HG02970 (cell line): ENCODE results near the gene DPP7.

ENCODE experiments used
- ATAC-seq: cut with Tn5 transposase; IDR thresholded peaks from one replicate; pipeline ENCODE4 v1.9.1; 2021; ENCODE audit warnings: mild to moderate bottlenecking, moderate library complexity, moderate number of reproducible peaks; ENCODE audit not compliant: unreplicated experiment, low FRiP score

The DPP7 gene

GRCh38 chr9:137113385-137114159 lies 961 bp downstream of the DPP7 start:
- no peak for ATAC-seq

GRCh38 chr9:137112564-137113384 lies 1.8 kb downstream of the DPP7 start:
- no peak for ATAC-seq

DNA sequence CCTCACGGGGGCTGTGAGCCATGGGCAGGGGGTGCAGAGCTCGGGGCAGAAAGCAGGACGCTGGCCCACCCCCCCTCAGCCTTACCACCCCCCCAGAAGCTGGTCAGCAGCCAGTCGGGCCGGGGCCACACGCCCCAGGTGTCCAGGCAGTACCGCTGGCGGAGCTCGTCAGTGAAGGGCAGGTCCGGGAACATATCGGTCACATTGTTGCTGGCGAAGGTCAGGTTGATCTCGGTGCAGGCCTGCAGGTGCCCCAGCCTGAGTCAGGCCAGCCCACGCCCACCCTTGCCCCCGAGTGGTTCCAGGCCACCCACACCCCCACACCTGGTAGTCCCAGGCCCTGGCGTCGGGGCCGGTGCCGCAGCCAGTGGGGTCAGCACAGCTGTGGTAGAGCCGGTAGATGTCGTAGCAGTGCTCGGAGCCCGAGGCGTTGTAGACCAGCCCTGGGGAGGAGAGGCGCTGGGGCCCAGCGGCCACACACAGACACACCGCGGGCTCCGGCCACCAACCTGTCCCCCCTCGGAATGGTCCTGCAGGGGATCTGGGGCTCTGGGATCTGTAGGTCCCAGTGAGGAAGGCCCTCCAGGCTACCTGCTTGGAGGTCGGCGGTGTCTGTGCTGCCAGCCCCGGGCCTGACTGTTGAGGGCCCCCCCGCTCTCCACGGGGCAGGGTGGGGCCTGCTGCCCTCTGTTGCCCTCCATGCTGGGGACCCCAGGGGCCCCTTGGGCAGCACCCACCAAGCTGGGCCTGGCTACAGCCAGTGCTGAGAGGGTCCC lies 2.6 kb downstream of the DPP7 start:
- no peak for ATAC-seq

DNA sequence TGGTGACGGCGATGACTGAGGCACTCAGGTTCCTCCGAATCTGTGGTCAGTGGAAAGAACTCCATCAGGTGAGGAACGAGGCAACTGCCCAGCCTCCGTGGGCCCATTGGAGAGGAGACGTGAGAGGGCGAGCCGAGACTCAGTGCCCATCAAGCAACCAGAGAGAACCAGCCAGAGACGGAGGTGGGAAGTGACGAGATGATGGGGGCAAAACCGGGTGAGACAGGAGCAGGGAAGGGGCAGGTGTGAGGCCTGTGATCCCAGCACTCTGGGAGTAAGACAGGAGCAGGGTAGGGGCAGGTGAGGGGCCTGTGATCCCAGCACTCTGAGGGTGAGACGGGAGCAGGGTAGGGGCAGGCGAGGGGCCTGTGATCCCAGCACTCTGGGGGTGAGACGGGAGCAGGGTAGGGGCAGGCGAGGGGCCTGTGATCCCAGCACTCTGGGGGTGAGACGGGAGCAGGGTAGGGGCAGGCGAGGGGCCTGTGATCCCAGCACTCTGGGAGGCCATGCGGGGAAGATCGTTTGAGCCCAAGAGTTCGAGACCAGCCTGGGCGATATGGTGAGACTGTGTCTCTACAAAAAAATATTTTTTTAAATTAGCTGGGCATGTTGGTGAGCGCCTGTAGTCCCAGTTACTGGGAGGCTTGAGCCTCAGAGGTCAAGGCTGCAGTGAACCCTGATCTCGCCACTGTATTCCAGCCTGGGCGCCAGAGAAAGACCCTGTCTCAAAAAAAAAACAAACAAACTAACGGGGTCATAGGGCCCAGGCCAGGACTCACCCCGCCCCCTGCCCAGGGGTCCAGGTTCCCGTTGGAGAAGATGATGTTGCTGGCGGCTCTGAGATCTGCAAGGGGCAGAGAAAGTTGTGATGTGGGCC lies 3.4 kb downstream of the DPP7 start:
- no peak for ATAC-seq

- ATAC-seq = no peak
Measured at GRCh38 chr9:137110147-137110910, 4.2 kb downstream of the DPP7 start.

DNA sequence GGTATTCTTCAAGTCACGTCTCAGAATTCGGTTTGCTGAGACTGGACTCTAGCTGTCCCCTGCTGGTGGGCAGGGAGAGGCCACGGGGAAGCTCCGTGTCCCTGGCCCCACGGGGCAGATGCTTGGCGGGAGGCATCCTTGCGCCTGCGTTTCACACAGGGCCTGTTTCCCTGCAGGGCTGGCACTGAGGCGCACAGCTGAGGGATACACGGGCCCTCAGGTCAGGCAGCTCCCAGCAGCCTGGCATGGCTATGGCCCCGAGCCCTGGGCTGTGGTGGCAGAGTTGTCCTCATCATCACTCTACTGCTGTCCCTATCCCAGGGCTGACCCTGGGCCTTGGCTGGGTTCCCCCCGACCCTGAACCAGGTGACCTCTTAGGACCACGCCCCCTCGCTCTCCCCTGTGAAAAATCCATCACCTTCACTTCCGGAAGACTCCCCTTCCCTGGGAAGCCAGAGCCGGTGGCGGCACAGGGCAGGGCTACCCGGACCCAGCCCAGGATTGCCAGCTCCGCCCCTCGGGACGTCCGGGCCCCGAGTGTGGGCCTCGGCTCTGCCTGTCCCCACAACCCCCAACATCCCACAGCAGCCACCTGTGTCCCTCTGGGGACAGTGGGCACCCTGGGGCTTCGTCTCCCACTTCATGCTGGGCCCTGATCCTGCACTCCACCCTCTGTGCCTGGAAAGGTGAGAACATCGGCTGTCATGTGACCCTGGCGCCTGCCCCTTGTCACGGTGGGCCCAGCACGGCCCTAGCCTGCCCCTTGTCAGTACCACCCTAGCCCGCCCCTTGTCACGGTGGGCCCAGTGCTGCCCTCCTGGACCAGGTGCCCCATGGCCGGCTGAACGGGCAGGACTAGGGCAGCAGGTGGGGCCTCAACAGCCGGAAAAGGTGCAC lies 5.0 kb downstream of the DPP7 start:
- no peak for ATAC-seq

DNA sequence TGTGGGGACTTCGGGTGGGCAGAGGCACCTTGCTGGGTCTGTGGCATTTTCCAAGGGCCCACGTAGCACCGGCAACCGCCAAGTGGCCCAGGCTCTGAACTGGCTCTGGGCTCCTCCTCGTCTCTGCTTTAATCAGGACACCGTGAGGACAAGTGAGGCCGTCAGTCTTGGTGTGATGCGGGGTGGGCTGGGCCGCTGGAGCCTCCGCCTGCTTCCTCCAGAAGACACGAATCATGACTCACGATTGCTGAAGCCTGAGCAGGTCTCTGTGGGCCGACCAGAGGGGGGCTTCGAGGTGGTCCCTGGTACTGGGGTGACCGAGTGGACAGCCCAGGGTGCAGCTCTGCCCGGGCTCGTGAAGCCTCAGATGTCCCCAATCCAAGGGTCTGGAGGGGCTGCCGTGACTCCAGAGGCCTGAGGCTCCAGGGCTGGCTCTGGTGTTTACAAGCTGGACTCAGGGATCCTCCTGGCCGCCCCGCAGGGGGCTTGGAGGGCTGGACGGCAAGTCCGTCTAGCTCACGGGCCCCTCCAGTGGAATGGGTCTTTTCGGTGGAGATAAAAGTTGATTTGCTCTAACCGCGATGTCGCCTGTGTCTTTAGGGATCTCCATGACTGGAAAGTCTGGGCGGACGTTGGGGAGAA lies 5.8 kb downstream of the DPP7 start:
- no peak for ATAC-seq

GRCh38 chr9:137107982-137108381 lies 6.6 kb downstream of the DPP7 start:
- no peak for ATAC-seq

- no peak for ATAC-seq
Measured at GRCh38 chr9:137107312-137107921, 7.1 kb downstream of the DPP7 start.

- ATAC-seq = no peak
Measured at GRCh38 chr9:137106662-137107250, 7.8 kb downstream of the DPP7 start.

DNA sequence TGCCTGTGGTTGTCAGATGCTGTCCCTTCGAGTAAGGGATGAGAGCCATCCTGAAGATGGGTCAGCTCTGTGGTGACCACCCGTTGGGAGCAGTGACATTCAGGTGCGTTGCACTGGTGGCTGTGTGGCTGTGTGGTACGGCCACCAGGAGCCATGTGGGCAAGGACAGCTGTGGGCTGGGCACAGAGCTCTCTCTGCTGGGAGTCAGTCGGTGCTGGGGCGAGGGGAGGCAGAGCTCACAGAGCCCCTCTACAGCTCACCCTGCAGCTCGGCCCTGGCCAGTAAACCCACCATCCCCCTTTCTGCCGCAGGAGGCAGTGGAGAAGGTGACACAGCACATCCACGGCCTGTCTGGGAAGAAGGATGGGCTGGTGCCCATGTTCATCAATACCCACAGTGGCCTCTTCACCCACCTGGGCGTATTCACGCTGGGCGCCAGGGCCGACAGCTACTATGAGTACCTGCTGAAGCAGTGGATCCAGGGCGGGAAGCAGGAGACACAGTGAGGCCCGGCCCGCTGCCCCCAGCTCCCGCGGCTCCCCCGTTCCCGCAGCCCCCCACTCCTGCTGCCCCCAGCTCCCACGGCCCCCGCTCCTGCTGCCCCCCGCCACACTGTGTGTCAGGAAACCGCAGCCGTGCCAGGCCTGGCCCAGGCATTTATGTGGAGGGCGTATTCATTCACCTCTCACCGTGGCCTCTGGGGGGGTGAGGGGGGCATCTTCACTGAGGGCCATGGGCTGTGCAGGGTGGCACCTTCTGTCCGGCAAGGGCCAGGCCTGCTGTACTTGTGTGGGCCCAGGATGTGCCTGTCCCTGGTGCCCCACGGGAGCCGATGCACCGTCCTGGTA lies 8.5 kb downstream of the DPP7 start:
- no peak for ATAC-seq

- ATAC-seq = no peak
Measured at GRCh38 chr9:137103206-137103999, 11.1 kb downstream of the DPP7 start.

DNA sequence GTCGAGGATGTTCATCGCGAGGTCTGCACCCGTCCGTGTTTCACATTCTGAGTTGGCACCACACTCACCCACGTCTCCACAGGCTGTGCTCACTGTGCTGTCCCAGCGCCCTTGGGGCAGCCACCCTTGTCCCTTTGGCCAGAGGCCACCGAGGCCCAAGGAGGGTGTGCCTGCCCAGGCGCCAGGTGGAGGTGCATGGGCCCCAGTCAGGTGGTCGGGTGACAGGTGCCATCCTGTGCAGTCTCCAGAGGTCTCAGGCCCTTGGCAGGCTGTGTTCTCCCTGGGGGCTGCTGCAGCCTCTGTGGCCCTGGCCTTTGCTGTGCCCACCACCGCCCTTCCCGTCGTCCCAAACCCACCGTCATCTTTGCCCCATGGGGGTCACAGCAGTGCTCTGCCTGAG lies 15.3 kb downstream of the DPP7 start:
- no peak for ATAC-seq

GRCh38 chr9:137097761-137098462 lies 16.6 kb downstream of the DPP7 start:
- no peak for ATAC-seq
